ENCODE data around the gene CYP2F1. TPM values are rescaled to one million over a fixed set of nuclear protein-coding genes. Genes with fewer than 3 reads are reported as not detected.

Gene CYP2F1
- total RNA-seq, 3 donors from 2014 or later, result not detected

GRCh38 chr19:41156207-41156606 is 42.0 kb downstream of the CYP2F1 start:
- Histone ChIP-seq H3K27me3 (no peaks in the 10 kb centered on the region), H3K4me3 (no peak overlapping the region), H3K4me1 (no peaks in the 10 kb centered on the region), H3K27ac (no peak overlapping the region), H3K36me3 (no peaks in the 10 kb centered on the region), H3K9me3 (peaks cover 0 to 9% of the 10 kb centered on the region in 2 donors)
- no peak for TF ChIP-seq POLR2AphosphoS5 (IDR thresholded peaks at IDR 0.05)
- TF ChIP-seq, protein P1, sequence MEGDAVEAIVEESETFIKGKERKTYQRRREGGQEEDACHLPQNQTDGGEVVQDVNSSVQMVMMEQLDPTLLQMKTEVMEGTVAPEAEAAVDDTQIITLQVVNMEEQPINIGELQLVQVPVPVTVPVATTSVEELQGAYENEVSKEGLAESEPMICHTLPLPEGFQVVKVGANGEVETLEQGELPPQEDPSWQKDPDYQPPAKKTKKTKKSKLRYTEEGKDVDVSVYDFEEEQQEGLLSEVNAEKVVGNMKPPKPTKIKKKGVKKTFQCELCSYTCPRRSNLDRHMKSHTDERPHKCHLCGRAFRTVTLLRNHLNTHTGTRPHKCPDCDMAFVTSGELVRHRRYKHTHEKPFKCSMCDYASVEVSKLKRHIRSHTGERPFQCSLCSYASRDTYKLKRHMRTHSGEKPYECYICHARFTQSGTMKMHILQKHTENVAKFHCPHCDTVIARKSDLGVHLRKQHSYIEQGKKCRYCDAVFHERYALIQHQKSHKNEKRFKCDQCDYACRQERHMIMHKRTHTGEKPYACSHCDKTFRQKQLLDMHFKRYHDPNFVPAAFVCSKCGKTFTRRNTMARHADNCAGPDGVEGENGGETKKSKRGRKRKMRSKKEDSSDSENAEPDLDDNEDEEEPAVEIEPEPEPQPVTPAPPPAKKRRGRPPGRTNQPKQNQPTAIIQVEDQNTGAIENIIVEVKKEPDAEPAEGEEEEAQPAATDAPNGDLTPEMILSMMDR (IDR thresholded peaks at IDR 0.05), result no peak
- no peak for TF ChIP-seq POLR2A (IDR thresholded peaks at IDR 0.05)
- intact Hi-C loops (cut with DNase I; ENCODE audit: low total_unique reads), result no loop called here
- DNase-seq (ENCODE audit: low spot score in 2 of 2), result no peak

- H3K36me3 ChIP-seq, result no peaks in the 10 kb centered on the region
- H3K27ac ChIP-seq, result no peak overlapping the region
- H3K9me3 ChIP-seq, result peaks cover 0 to 9% of the 10 kb centered on the region in 2 donors
- intact Hi-C loops (cut with DNase I; ENCODE audit: low total_unique reads), result no loop called here
- H3K4me1 ChIP-seq, result no peaks in the 10 kb centered on the region
- no peaks in the 10 kb centered on the region for H3K27me3 ChIP-seq
- H3K4me3 ChIP-seq, result no peak overlapping the region
- no peak for DNase-seq (ENCODE audit: low spot score in 2 of 2)
- no peak for TF ChIP-seq POLR2A (IDR thresholded peaks at IDR 0.05)
- no peak for TF ChIP-seq POLR2AphosphoS5 (IDR thresholded peaks at IDR 0.05)
- TF ChIP-seq, protein P1 (IDR thresholded peaks at IDR 0.05), result no peak
These were observed 45.6 kb downstream of the CYP2F1 start for GRCh38 chr19:41159881-41160280.

- no peak overlapping the region for H3K4me3 ChIP-seq
- no peak for DNase-seq (ENCODE audit: low spot score in 2 of 2)
- no peaks in the 10 kb centered on the region for H3K9me3 ChIP-seq
- no peaks in the 10 kb centered on the region for H3K36me3 ChIP-seq
- intact Hi-C loops (cut with DNase I; ENCODE audit: low total_unique reads), result no loop called here
- H3K27ac ChIP-seq, result no peak overlapping the region
- no peaks in the 10 kb centered on the region for H3K4me1 ChIP-seq
- H3K27me3 ChIP-seq, result no peaks in the 10 kb centered on the region
- TF ChIP-seq POLR2A (IDR thresholded peaks at IDR 0.05) (no peak), POLR2AphosphoS5 (IDR thresholded peaks at IDR 0.05) (no peak)
- TF ChIP-seq, protein P1 (IDR thresholded peaks at IDR 0.05), result no peak
These were observed 47.7 kb downstream of the CYP2F1 start for GRCh38 chr19:41161903-41162302.

DNA sequence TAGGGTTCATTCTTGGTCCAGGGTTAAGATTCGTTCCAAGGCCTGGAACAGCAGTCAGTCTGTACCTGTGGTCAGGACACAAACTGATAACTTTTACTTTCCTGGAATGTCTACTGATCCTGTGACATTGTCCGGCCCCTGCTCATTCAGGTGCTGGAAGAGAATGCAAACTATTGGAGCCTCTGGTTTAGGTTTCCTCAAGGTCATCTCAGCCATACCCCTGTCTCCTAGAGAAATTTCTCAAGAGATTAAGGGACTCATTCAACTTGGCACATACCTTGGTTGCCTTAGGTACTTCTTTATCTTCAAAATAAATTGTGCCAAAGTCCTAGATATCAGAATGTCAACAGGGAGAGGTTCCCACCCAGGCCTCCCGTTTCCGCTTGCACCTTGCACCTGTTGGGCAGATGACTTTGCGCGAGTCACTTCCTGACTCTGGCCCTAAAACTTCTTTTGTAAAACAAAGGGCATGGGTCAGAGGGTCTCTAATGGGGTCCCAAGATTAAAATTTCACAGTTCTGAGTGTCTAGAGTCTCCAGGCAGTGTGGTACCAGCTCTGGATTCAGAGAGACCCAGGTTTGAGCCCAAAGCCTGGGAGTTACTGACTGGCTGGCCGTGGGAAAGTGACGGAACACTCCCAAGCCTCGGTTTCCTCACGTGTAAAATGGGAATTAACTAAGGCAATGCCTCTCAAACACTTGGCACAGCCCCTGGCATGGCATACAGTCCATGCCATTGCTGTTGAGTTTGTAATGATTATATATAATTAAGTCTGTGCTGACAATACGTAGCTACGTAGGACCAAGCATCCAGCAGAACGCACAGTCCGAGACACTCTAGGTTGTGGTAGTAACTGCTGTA is 52.9 kb downstream of the CYP2F1 start:
- Histone ChIP-seq H3K4me3 (no peak overlapping the region), H3K9me3 (no peaks in the 10 kb centered on the region), H3K27ac (no peak overlapping the region), H3K4me1 (no peaks in the 10 kb centered on the region), H3K27me3 (no peaks in the 10 kb centered on the region), H3K36me3 (no peaks in the 10 kb centered on the region)
- no peak for DNase-seq (ENCODE audit: low spot score in 2 of 2)
- TF ChIP-seq, protein P1 (IDR thresholded peaks at IDR 0.05), result no peak
- TF ChIP-seq POLR2AphosphoS5 (IDR thresholded peaks at IDR 0.05), result no peak
- intact Hi-C loops (cut with DNase I; ENCODE audit: low total_unique reads), result no loop called here

GRCh38 chr19:41172297-41173164 is 58.3 kb downstream of the CYP2F1 start:
- DNase-seq (ENCODE audit: low spot score in 2 of 2), result no peak
- H3K27ac ChIP-seq, result no peak overlapping the region
- H3K4me3 ChIP-seq, result no peak overlapping the region
- TF ChIP-seq POLR2AphosphoS5 (IDR thresholded peaks at IDR 0.05), result no peak
- TF ChIP-seq, protein P1 (IDR thresholded peaks at IDR 0.05), result no peak
- TF ChIP-seq POLR2A (IDR thresholded peaks at IDR 0.05), result no peak
- intact Hi-C loops (cut with DNase I; ENCODE audit: low total_unique reads), result no loop called here
- no peaks in the 10 kb centered on the region for H3K27me3 ChIP-seq
- H3K9me3 ChIP-seq, result no peaks in the 10 kb centered on the region
- H3K4me1 ChIP-seq, result no peaks in the 10 kb centered on the region
- no peaks in the 10 kb centered on the region for H3K36me3 ChIP-seq

Measured in breast epithelium (tissue), 4 donors.